HepG2 (cell line): ENCODE measurements around the gene UBE2J1. TPM values are rescaled to one million over a fixed set of nuclear protein-coding genes. Genes with fewer than 3 reads are reported as not detected.
"Not testable (repeated sequence)": the region's sequence is repeated elsewhere in the genome, so short reads cannot be mapped to it uniquely, and the experiment has no call there.

Source experiments
- ATAC-seq: fragments of 200-7000 bp; cut with Tn5 transposase; 3 replicates; pipeline ENCODE4 v1.9.1; 2020; ENCODE audit warnings: mild to moderate bottlenecking, moderate library complexity
- BruUV-seq: library from RNA; stranded (reverse); fragments of 400-500 nt; replicated peaks from 2 replicates; lab custom pipeline; 2021; lab: Mats Ljungman, UMichigan
- CTCF ChIA-PET: fragments of 300-600 bp; formaldehyde crosslinking; extraction: SDS; loops from one replicate; lab custom pipeline; 2021; ENCODE audit warnings: low total read pairs, inconsistent platforms, low intra/inter-chr PET ratio; lab: Yijun Ruan, JAX
- POLR2A ChIA-PET: fragments of 350-600 bp; sonication (Branson Sonifier 250); formaldehyde crosslinking; loops from one replicate; lab custom pipeline; 2020; ENCODE audit warnings: antibody characterized with exemption, inconsistent platforms; lab: Yijun Ruan, JAX
- DNase-seq: peaks from one replicate; pipeline ENCODE4 v3.0.0-alpha.2; 2015; ENCODE audit warnings: low spot score
- FAIRE-seq: peaks from 3 replicates; lab custom pipeline; 2011; peaks lifted over from hg19 to GRCh38; lab: Jason Lieb, UNC
- H2AFZ ChIP-seq: one replicate; pipeline ENCODE4 v1.6.1; 2011; ENCODE audit warnings: low read length, inconsistent platforms
- H3K27ac ChIP-seq: fragments of 300-600 bp; 3 replicates; pipeline ENCODE4 v1.8.0; 2011; ENCODE audit warnings: mixed run types, mild to moderate bottlenecking, mixed read lengths, low read length, inconsistent platforms; ENCODE audit not compliant: insufficient read depth; ENCODE audit errors: extremely low read length
- H3K27me3 ChIP-seq, 2 experiments: fragments of 200-600 bp in 1 of 2; 2 replicates in 1 of 2; 3 replicates in 1 of 2; pipeline versions ENCODE4 v1.6.0 to v1.8.0; 2011; ENCODE audit warnings: low read length in 2 of 2, mild to moderate bottlenecking in 2 of 2, moderate library complexity in 2 of 2, inconsistent platforms in 1 of 2; ENCODE audit not compliant: insufficient read depth in 2 of 2, control insufficient read depth in 1 of 2
- H3K36me3 ChIP-seq, 2 experiments: fragments of 200-600 bp in 1 of 2; replicated peaks in 1 of 2; 2 replicates in 1 of 2; 3 replicates in 1 of 2; pipeline versions ENCODE4 v1.5.1 to v1.8.0; 2011; ENCODE audit warnings: low read length in 2 of 2, inconsistent platforms in 1 of 2; ENCODE audit not compliant: insufficient read depth in 2 of 2, control insufficient read depth in 1 of 2
- H3K4me1 ChIP-seq: 2 replicates; pipeline ENCODE4 v1.5.1; 2012; ENCODE audit warnings: low read length, inconsistent platforms; ENCODE audit not compliant: insufficient read depth
- H3K4me2 ChIP-seq: 2 replicates; pipeline ENCODE4 v1.6.0; 2011; ENCODE audit warnings: low read depth, low read length, inconsistent platforms
- H3K4me3 ChIP-seq, 3 experiments: fragments of 200-600 bp in 1 of 3; sonication (generic), shearing (Covaris generic) in 1 of 3; replicated peaks in 1 of 3; 2 replicates each; pipeline ENCODE4 v1.5.1; 2011 to 2016; ENCODE audit warnings: low read length in 3 of 3, inconsistent platforms in 2 of 3, low read depth in 2 of 3, mild to moderate bottlenecking in 2 of 3, control low read depth in 1 of 3, mixed read lengths in 1 of 3; ENCODE audit not compliant: insufficient read depth in 1 of 3
- H3K79me2 ChIP-seq: one replicate; pipeline ENCODE4 v1.6.1; 2011; ENCODE audit warnings: low read length, inconsistent platforms; ENCODE audit not compliant: insufficient read depth
- H3K9ac ChIP-seq: 2 replicates; pipeline ENCODE4 v1.6.0; 2011; ENCODE audit warnings: mild to moderate bottlenecking, low read depth, low read length, inconsistent platforms; ENCODE audit not compliant: insufficient read depth
- H3K9me3 ChIP-seq: 2 replicates; pipeline ENCODE4 v1.5.1; 2012; ENCODE audit warnings: mild to moderate bottlenecking, low read length
- H4K20me1 ChIP-seq: 2 replicates; pipeline ENCODE4 v1.6.0; 2011; ENCODE audit warnings: inconsistent platforms, mild to moderate bottlenecking, low read length, moderate library complexity; ENCODE audit not compliant: insufficient read depth
- CENPX ChIP-seq: sonication (generic); formaldehyde crosslinking; IDR thresholded peaks from 2 replicates; pipeline ENCODE4 v1.9.0; 2021; ENCODE audit warnings: mild to moderate bottlenecking, missing genetic modification reagents, moderate library complexity
- KDM6A ChIP-seq: IDR thresholded peaks from 2 replicates; pipeline ENCODE4 v1.6.1; 2016; ENCODE audit warnings: low read depth
- RAD51 ChIP-seq: fragments of 450-650 bp; IDR thresholded peaks from 2 replicates; pipeline ENCODE4 v1.6.1; 2016; ENCODE audit warnings: borderline replicate concordance
- ZNF337 ChIP-seq: sonication (generic); formaldehyde crosslinking; IDR thresholded peaks from 2 replicates; pipeline ENCODE4 v1.5.1; 2020; ENCODE audit warnings: missing genetic modification reagents, low read depth, mild to moderate bottlenecking, borderline replicate concordance
- ZNF562 ChIP-seq: sonication (generic); formaldehyde crosslinking; IDR thresholded peaks from 2 replicates; pipeline ENCODE4 v1.8.0; 2022; ENCODE audit warnings: missing genetic modification reagents, borderline replicate concordance
- ZSCAN31 ChIP-seq: sonication (generic); formaldehyde crosslinking; IDR thresholded peaks from 2 replicates; pipeline ENCODE4 v1.5.0; 2020; ENCODE audit warnings: low read depth, mild to moderate bottlenecking, missing genetic modification reagents
- WGBS: methylation state at CpG from one replicate; pipeline ENCODE4 v1.1.6; 2017; ENCODE audit warnings: low lambda C conversion rate; 5-methylcytosine and 5-hydroxymethylcytosine counted together
- in situ Hi-C: cut with HindIII; loops from 2 replicates; pipeline ENCODE4 v1.10.0; 2017; ENCODE audit warnings: low pct_unique_long_range_greater_than_20kb; ENCODE audit not compliant: extremely low pct_ligation_motif_present
- intact Hi-C: fragments of 100-400 bp; cut with micrococcal nuclease; formaldehyde crosslinking; loops from one replicate; pipeline ENCODE4 v1.10.0; 2022; ENCODE audit not compliant: unreplicated experiment
- polyA plus RNA-seq, 8 experiments: library from polyadenylated mRNA; depleted of rRNA in 3 of 8; stranded (reverse) in 7 of 8; unstranded in 1 of 8; fragments of >200 nt; fragmentation: Illumina TruSeq in 4 of 8; extraction: Trizol in 4 of 8; gene quantifications; 2 replicates each; pipeline versions ENCODE4 v1.2.1 to v1.2.3, GENCODE V29; 2011 to 2016; ENCODE audit warnings: low read depth in 4 of 8, missing spikeins in 1 of 8, mixed read lengths in 1 of 8; ENCODE audit not compliant: insufficient read depth in 1 of 8
- total RNA-seq, 5 experiments: library from RNA; depleted of rRNA; stranded (reverse); fragments of >200 nt; fragmentation: Illumina TruSeq; extraction: Trizol; gene quantifications; 2 replicates each; pipeline ENCODE4 v1.2.3, GENCODE V29; 2016; ENCODE audit warnings: low read depth in 1 of 5
- TF ChIP-seq, protein P1 (sequence below): sonication (generic); formaldehyde crosslinking; IDR thresholded peaks from 2 replicates; pipeline ENCODE4; 2020; ENCODE audit warnings: missing genetic modification reagents, mild to moderate bottlenecking, borderline replicate concordance

The UBE2J1 gene
- total and polyA plus RNA-seq, 2 of the 13 experiments (the other 11 are each of a cell fraction or from before 2014, with no cell fraction given), result 19.3 to 24.6 TPM

DNA sequence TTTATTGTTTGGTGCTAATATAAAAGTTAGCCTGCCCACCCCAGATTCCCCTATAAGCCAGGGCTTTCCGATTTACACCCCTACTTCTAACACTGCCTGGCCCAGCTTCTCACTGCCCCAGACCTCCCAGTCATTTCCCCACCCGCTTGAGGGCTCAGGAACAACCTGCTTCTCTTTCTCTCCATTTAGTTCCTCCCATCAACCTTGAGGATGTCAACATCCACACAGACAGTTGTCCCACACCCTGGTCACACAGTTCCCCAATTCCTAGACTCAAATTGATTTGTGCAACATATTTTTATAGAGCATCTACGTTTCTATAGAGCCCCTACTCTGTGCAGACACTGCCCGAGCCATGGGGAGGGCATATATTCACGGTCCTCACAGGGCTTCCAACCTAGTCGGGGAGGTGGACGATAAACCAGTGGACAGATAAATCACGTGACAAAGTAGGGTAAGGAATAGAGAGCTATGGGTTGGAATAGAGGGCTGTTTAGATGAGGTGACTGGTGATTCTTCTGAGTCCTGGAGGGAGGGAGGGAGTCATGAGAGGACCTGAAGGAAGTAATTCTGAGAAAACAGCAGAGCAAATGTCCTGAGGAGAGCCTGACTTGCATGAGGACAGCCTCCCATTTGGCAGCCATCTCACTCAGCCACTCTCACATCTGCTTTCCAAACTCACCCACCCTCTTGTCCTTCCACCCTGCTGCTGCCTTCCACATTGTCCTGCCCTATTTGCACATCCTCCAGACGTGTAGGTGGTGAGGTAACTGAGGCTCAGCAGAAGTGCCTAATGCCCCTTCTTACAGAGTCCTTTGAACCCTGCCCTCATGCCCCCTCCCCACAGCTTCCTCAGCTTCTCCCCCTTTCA, 43.8 kb downstream of the UBE2J1 start:
- ATAC-seq (no peak), FAIRE-seq (no peak), DNase-seq (no peak)
- 34% methylated on average over 8 of the region's 9 CpGs for WGBS
- H3K4me3 ChIP-seq, result no peak overlapping the region
- POLR2A ChIA-PET, result no interaction called here
- 0 out of 5 replicates have a peak, but pooled peaks cover 0 to 4% of the 10 kb centered on the region in 2 experiments for H3K27me3 ChIP-seq
- intact Hi-C loops, result no loop called here
- H3K4me1 ChIP-seq, result peaks cover 18% of the 10 kb centered on the region
- no peak overlapping the region for H3K27ac ChIP-seq
- H2AFZ ChIP-seq, result no peak overlapping the region
- in situ Hi-C loops, result no loop called here
- no peaks in the 10 kb centered on the region for H3K9me3 ChIP-seq
- CTCF ChIA-PET, result no interaction called here
- no peaks in the 10 kb centered on the region for H4K20me1 ChIP-seq
- BruUV-seq, result no TSS peak
- no peak overlapping the region for H3K9ac ChIP-seq
- H3K36me3 ChIP-seq, result no peaks in the 10 kb centered on the region
- H3K79me2 ChIP-seq, result no peaks in the 10 kb centered on the region
- no peak overlapping the region for H3K4me2 ChIP-seq
- TF ChIP-seq CENPX (no peak), ZSCAN31 (CRISPR knock-in tag) (no peak), KDM6A (CRISPR knock-in tag) (no peak), ZNF562 (CRISPR knock-in tag) (no peak), RAD51 (peak; percentile 70; the same call in 1 of the 2 replicates), ZNF337 (CRISPR knock-in tag) (no peak)
- TF ChIP-seq, protein P1, sequence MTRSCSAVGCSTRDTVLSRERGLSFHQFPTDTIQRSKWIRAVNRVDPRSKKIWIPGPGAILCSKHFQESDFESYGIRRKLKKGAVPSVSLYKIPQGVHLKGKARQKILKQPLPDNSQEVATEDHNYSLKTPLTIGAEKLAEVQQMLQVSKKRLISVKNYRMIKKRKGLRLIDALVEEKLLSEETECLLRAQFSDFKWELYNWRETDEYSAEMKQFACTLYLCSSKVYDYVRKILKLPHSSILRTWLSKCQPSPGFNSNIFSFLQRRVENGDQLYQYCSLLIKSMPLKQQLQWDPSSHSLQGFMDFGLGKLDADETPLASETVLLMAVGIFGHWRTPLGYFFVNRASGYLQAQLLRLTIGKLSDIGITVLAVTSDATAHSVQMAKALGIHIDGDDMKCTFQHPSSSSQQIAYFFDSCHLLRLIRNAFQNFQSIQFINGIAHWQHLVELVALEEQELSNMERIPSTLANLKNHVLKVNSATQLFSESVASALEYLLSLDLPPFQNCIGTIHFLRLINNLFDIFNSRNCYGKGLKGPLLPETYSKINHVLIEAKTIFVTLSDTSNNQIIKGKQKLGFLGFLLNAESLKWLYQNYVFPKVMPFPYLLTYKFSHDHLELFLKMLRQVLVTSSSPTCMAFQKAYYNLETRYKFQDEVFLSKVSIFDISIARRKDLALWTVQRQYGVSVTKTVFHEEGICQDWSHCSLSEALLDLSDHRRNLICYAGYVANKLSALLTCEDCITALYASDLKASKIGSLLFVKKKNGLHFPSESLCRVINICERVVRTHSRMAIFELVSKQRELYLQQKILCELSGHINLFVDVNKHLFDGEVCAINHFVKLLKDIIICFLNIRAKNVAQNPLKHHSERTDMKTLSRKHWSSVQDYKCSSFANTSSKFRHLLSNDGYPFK, result no peak

- POLR2A ChIA-PET, in situ Hi-C loops, H3K4me1 ChIP-seq, H3K4me3 ChIP-seq, H3K36me3 ChIP-seq, H3K27ac ChIP-seq, DNase-seq, H3K9me3 ChIP-seq, FAIRE-seq, ATAC-seq, H3K79me2 ChIP-seq, H3K27me3 ChIP-seq, H3K9ac ChIP-seq, H3K4me2 ChIP-seq, intact Hi-C loops, BruUV-seq, H4K20me1 ChIP-seq, CTCF ChIA-PET, H2AFZ ChIP-seq: not testable (repeated sequence)
- 23% methylated on average over 3 of the region's 3 CpGs for WGBS
These were observed 48.0 kb downstream of the UBE2J1 start for GRCh38 chr6:89304517-89304916.
